Activated CD8-positive, alpha-beta memory T cell treated with anti-CD3 and anti-CD28 coated beads, Interleukin-2, amount 50 U/mL, for 24 hours (primary cell): ENCODE measurements around the gene ABI2.

Source experiments
- DNase-seq: peaks from one replicate; pipeline ENCODE4 v3.0.0-alpha.2; 2020; ENCODE audit errors: extremely low read depth

Gene ABI2

GRCh38 chr2:203431391-203432185, 103.4 kb downstream of the ABI2 start:
- DNase-seq, result no peak

GRCh38 chr2:203432811-203433210, 104.6 kb downstream of the ABI2 start:
- no peak for DNase-seq

- DNase-seq, result no peak
Observed at GRCh38 chr2:203436496-203436895, 108.3 kb downstream of the ABI2 start.

GRCh38 chr2:203437511-203437910, 109.3 kb downstream of the ABI2 start:
- no peak for DNase-seq

GRCh38 chr2:203438528-203438927, 110.3 kb downstream of the ABI2 start:
- no peak for DNase-seq

GRCh38 chr2:203440671-203441070, 112.5 kb downstream of the ABI2 start:
- no peak for DNase-seq

- no peak for DNase-seq
Observed at GRCh38 chr2:203441463-203441862, 113.3 kb downstream of the ABI2 start.

GRCh38 chr2:203442463-203442862, 114.3 kb downstream of the ABI2 start:
- no peak for DNase-seq

- DNase-seq, result no peak
Observed at GRCh38 chr2:203444738-203445137, 116.5 kb downstream of the ABI2 start.

GRCh38 chr2:203446071-203446481, 117.9 kb downstream of the ABI2 start:
- DNase-seq, result no peak

- no peak for DNase-seq
Observed at GRCh38 chr2:203446780-203447179, 118.6 kb downstream of the ABI2 start.

GRCh38 chr2:203450561-203450960, 122.4 kb downstream of the ABI2 start:
- no peak for DNase-seq

GRCh38 chr2:203451011-203451410, 122.8 kb downstream of the ABI2 start:
- no peak for DNase-seq

- no peak for DNase-seq
Observed at GRCh38 chr2:203451689-203452088, 123.5 kb downstream of the ABI2 start.

- DNase-seq, result no peak
Observed at GRCh38 chr2:203453858-203454451, 125.8 kb downstream of the ABI2 start.

GRCh38 chr2:203455209-203455608, 127.0 kb downstream of the ABI2 start:
- DNase-seq, result no peak

GRCh38 chr2:203461746-203462145, 133.6 kb downstream of the ABI2 start:
- no peak for DNase-seq

GRCh38 chr2:203462308-203462707, 134.1 kb downstream of the ABI2 start:
- no peak for DNase-seq

- no peak for DNase-seq
Observed at GRCh38 chr2:203463266-203463678, 135.1 kb downstream of the ABI2 start.

- DNase-seq, result no peak
Observed at GRCh38 chr2:203469546-203469945, 141.4 kb downstream of the ABI2 start.

- no peak for DNase-seq
Observed at GRCh38 chr2:203470371-203470770, 142.2 kb downstream of the ABI2 start.

- DNase-seq, result no peak
Observed at GRCh38 chr2:203471323-203471722, 143.1 kb downstream of the ABI2 start.

GRCh38 chr2:203476881-203477280, 148.7 kb downstream of the ABI2 start:
- no peak for DNase-seq

- DNase-seq, result no peak
Observed at GRCh38 chr2:203480623-203481022, 152.4 kb downstream of the ABI2 start.
